HepG2 (cell line): ENCODE results near the gene ZNF24. TPM values are rescaled to one million over a fixed set of nuclear protein-coding genes. Genes with fewer than 3 reads are reported as not detected.

Experiments
- DMAP1 ChIP-seq: IDR thresholded peaks from 2 replicates; pipeline ENCODE4 v1.6.1; 2016
- HIC2 ChIP-seq: sonication (generic); formaldehyde crosslinking; IDR thresholded peaks from 2 replicates; pipeline ENCODE4 v1.9.0; 2022; ENCODE audit warnings: low read depth, missing genetic modification reagents
- HNF1A ChIP-seq, 2 experiments: sonication (generic) in 1 of 2; formaldehyde crosslinking in 1 of 2; IDR thresholded peaks; 2 replicates each; pipeline versions ENCODE4 v1.4.0 to v1.6.1; 2016 to 2020; ENCODE audit warnings: borderline replicate concordance in 1 of 2, low read depth in 1 of 2, mild to moderate bottlenecking in 1 of 2, missing genetic modification reagents in 1 of 2
- HOMEZ ChIP-seq: IDR thresholded peaks from 2 replicates; pipeline ENCODE4 v1.6.1; 2016; ENCODE audit warnings: low read depth
- KDM3A ChIP-seq: IDR thresholded peaks from 2 replicates; pipeline ENCODE4 v1.6.1; 2018; ENCODE audit warnings: low read depth, missing compliant biosample characterization
- RELA ChIP-seq: sonication (generic); formaldehyde crosslinking; IDR thresholded peaks from 2 replicates; pipeline ENCODE4 v1.4.0; 2020; ENCODE audit warnings: missing genetic modification reagents
- SP5 ChIP-seq: IDR thresholded peaks from 2 replicates; pipeline ENCODE4 v1.6.1; 2016; ENCODE audit warnings: low read depth, borderline replicate concordance
- SRF ChIP-seq: IDR thresholded peaks from 2 replicates; pipeline ENCODE4 v1.6.1; 2011; ENCODE audit warnings: mild to moderate bottlenecking, low read depth, low read length, moderate library complexity
- SUZ12 ChIP-seq: fragments of 150-350 bp; IDR thresholded peaks from 2 replicates; pipeline ENCODE4 v1.6.1; 2014; ENCODE audit warnings: low read depth, low read length
- TBX3 ChIP-seq: fragments of 450-650 bp; IDR thresholded peaks from 2 replicates; pipeline ENCODE4 v1.6.1; 2017; ENCODE audit warnings: antibody characterized with exemption, mild to moderate bottlenecking, inconsistent platforms, borderline replicate concordance
- TSC22D2 ChIP-seq: sonication (generic); formaldehyde crosslinking; IDR thresholded peaks from 2 replicates; pipeline ENCODE4 v1.5.1; 2020; ENCODE audit warnings: missing genetic modification reagents, mild to moderate bottlenecking, borderline replicate concordance
- ZFP37 ChIP-seq: sonication (generic); formaldehyde crosslinking; IDR thresholded peaks from 2 replicates; pipeline ENCODE4 v1.4.0; 2020; ENCODE audit warnings: missing genetic modification reagents, borderline replicate concordance
- ZKSCAN5 ChIP-seq: sonication (generic); formaldehyde crosslinking; IDR thresholded peaks from 2 replicates; pipeline ENCODE4 v1.5.1; 2020; ENCODE audit warnings: mild to moderate bottlenecking, missing genetic modification reagents
- ZNF460 ChIP-seq: sonication (generic); formaldehyde crosslinking; IDR thresholded peaks from 2 replicates; pipeline ENCODE4 v1.5.1; 2020; ENCODE audit warnings: missing genetic modification reagents, mild to moderate bottlenecking, borderline replicate concordance
- ZNF597 ChIP-seq: sonication (generic); formaldehyde crosslinking; IDR thresholded peaks from 2 replicates; pipeline ENCODE4 v1.5.0; 2020; ENCODE audit warnings: missing genetic modification reagents
- ZNF703 ChIP-seq: sonication (generic); formaldehyde crosslinking; IDR thresholded peaks from 2 replicates; pipeline ENCODE4 v1.5.1; 2020; ENCODE audit warnings: missing genetic modification reagents, mild to moderate bottlenecking, moderate library complexity, borderline replicate concordance
- ZNF761 ChIP-seq: sonication (generic); formaldehyde crosslinking; conservative IDR thresholded peaks from 2 replicates; pipeline ENCODE4 v1.4.0; 2020; ENCODE audit warnings: mild to moderate bottlenecking, missing genetic modification reagents
- ZSCAN30 ChIP-seq: sonication (generic); formaldehyde crosslinking; IDR thresholded peaks from 2 replicates; pipeline ENCODE4 v1.5.0; 2020; ENCODE audit warnings: mild to moderate bottlenecking, missing genetic modification reagents
- polyA plus RNA-seq, 8 experiments: library from polyadenylated mRNA; depleted of rRNA in 3 of 8; stranded (reverse) in 7 of 8; unstranded in 1 of 8; fragments of >200 nt; fragmentation: Illumina TruSeq in 4 of 8; extraction: Trizol in 4 of 8; gene quantifications; 2 replicates each; pipeline versions ENCODE4 v1.2.1 to v1.2.3, GENCODE V29; 2011 to 2016; ENCODE audit warnings: low read depth in 4 of 8, missing spikeins in 1 of 8, mixed read lengths in 1 of 8; ENCODE audit not compliant: insufficient read depth in 1 of 8
- total RNA-seq, 5 experiments: library from RNA; depleted of rRNA; stranded (reverse); fragments of >200 nt; fragmentation: Illumina TruSeq; extraction: Trizol; gene quantifications; 2 replicates each; pipeline ENCODE4 v1.2.3, GENCODE V29; 2016; ENCODE audit warnings: low read depth in 1 of 5
- TF ChIP-seq, protein P1 (sequence below): sonication (generic); formaldehyde crosslinking; IDR thresholded peaks from 2 replicates; pipeline ENCODE4 v1.4.0; 2020; ENCODE audit warnings: missing genetic modification reagents

The ZNF24 gene
- total and polyA plus RNA-seq, 2 of the 13 experiments (the other 11 are each of a cell fraction or from before 2014, with no cell fraction given): 19.5 to 41.1 TPM

DNA sequence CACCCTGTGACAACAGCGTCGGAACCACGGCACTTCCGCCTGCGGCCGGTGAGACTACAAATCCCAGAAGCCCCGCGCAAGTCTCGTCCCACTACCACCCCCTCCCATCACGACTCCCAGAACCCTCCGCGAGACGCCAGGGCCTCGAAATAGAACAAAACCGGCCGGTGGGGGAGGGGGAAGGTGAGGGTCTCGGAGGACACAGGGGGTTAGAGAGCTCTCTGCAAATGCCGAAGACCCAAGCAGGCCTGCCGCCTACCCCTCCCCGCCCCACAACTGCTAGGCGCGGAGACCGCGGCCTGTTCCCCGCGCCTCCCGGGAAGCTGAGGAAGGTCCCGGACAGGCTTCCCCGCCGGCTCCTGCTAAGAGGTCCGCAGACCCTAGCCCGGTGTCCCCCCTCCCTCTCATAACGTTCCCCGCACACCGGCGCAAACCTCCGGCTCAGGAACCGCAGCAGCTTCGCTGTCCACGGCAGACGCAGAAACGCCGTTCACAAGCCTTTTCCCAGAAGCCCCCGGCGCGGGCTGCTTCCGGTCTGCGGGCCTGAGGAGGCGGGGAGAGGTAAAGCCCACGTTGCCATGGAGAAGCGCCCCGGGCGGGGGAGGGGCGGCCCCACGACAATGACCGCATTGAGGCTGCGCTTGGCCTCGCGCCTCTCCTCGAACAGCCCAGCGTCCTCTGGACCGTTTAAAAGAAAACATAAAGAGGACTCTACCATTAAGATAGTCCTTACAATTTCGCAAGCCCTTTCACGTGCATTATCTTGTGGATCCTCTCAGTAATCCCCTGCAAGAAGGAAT is at the start of gene ZNF24 (continued):
- TF ChIP-seq HOMEZ (CRISPR knock-in tag) (no peak), ZFP37 (CRISPR knock-in tag) (0 out of 2 replicates have a peak, but pooled peaks have one; percentile 52), SUZ12 (peak; percentile 75), ZSCAN30 (no peak), ZNF460 (CRISPR knock-in tag) (no peak; the same call in 1 of the 2 replicates), SRF (0 out of 2 replicates have a peak, but pooled peaks have one; percentile 22), SP5 (CRISPR knock-in tag) (peak; percentile 30; the same call in 1 of the 2 replicates), KDM3A (CRISPR knock-in tag) (no peak; the same call in 1 of the 2 replicates), HIC2 (CRISPR knock-in tag) (no peak), ZKSCAN5 (no peak), DMAP1 (CRISPR knock-in tag) (peak; percentile 76), TBX3 (no peak), ZNF761 (CRISPR knock-in tag) (peak; percentile 86; the same call in 1 of the 2 replicates), HNF1A (IDR thresholded peaks at IDR 0.05; ENCODE audit: low read depth) (no peak), HNF1A (CRISPR knock-in tag; IDR thresholded peaks at IDR 0.05; ENCODE audit: borderline replicate concordance) (peak; percentile 58; the same call in 1 of the 2 replicates), ZNF597 (CRISPR knock-in tag) (no peak), TSC22D2 (no peak), RELA (CRISPR knock-in tag) (no peak), ZNF703 (CRISPR knock-in tag) (no peak)
- TF ChIP-seq, protein P1, sequence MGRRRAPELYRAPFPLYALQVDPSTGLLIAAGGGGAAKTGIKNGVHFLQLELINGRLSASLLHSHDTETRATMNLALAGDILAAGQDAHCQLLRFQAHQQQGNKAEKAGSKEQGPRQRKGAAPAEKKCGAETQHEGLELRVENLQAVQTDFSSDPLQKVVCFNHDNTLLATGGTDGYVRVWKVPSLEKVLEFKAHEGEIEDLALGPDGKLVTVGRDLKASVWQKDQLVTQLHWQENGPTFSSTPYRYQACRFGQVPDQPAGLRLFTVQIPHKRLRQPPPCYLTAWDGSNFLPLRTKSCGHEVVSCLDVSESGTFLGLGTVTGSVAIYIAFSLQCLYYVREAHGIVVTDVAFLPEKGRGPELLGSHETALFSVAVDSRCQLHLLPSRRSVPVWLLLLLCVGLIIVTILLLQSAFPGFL (CRISPR knock-in tag): no peak
